Ovary (tissue), 9 donors: Measurements from ENCODE around the gene TMEM72. TPM values are rescaled to one million over a fixed set of nuclear protein-coding genes. Genes with fewer than 3 reads are reported as not detected.

Experiments
- DNase-seq, 5 donors: peaks; one replicate each; pipeline ENCODE4 v3.0.0-alpha.2; 2019 to 2020
- H3K27ac ChIP-seq, 2 donors: fragments of 200-600 bp; one replicate each; pipeline versions ENCODE4 v1.5.1 to v1.8.0; 2019 to 2022
- H3K27me3 ChIP-seq: fragments of 200-600 bp; one replicate; pipeline ENCODE4 v1.8.0; 2022
- H3K36me3 ChIP-seq: fragments of 200-600 bp; sonication (generic); one replicate; pipeline ENCODE4 v1.5.1; 2019
- H3K4me1 ChIP-seq: one replicate; pipeline ENCODE4 v1.8.1; 2013; ENCODE audit warnings: mild to moderate bottlenecking, moderate library complexity; ENCODE audit not compliant: insufficient read depth
- H3K4me3 ChIP-seq: fragments of 200-600 bp; sonication (generic); one replicate; pipeline ENCODE4 v1.5.1; 2017
- H3K9me3 ChIP-seq, 2 donors: fragments of 200-600 bp in 1 of 2; sonication (generic) in 1 of 2; one replicate each; pipeline versions ENCODE4 v1.5.1 to v1.8.1; 2013 to 2019; ENCODE audit warnings: mild to moderate bottlenecking in 1 of 2, moderate library complexity in 1 of 2
- CTCF ChIP-seq, 3 donors: fragments of 450-650 bp in 2 of 3; fragments of 200-600 bp in 1 of 3; IDR thresholded peaks; one replicate each; pipeline versions ENCODE4 v1.5.1 to v1.8.0; 2016 to 2022; ENCODE audit warnings: antibody characterized with exemption in 3 of 3, mild to moderate bottlenecking in 1 of 3
- EP300 ChIP-seq: sonication (generic); formaldehyde crosslinking; IDR thresholded peaks from one replicate; pipeline ENCODE4 v1.6.1; 2017; ENCODE audit warnings: antibody characterized with exemption
- POLR2A ChIP-seq: fragments of 450-650 bp; IDR thresholded peaks from one replicate; pipeline ENCODE4 v1.6.1; 2017; ENCODE audit warnings: antibody characterized with exemption, mild to moderate bottlenecking, moderate library complexity
- WGBS, 3 donors: extraction: QIAGEN DNeasy Blood & Tissue Kit in 1 of 3; methylation state at CpG; one replicate each; pipeline versions ENCODE4 v1.1.5 to v1.1.7; 2013 to 2017; 5-methylcytosine and 5-hydroxymethylcytosine counted together
- intact Hi-C, 4 donors: fragments of 100-400 bp; cut with DNase I; formaldehyde crosslinking; loops; one replicate each; pipeline versions ENCODE4 v1.11.0 to v1.15.1; 2022 to 2023
- polyA plus RNA-seq, 2 donors: library from polyadenylated mRNA; stranded (reverse); fragments of 200-250 nt in 1 of 2; fragments of 350-450 nt in 1 of 2; fragmentation: Illumina TruSeq in 1 of 2; extraction: RNeasy Lipid Tissue Mini Kit (QIAGEN cat#74804) in 1 of 2; gene quantifications; one replicate each; pipeline ENCODE4 v1.2.3, GENCODE V29; 2013 to 2014
- total RNA-seq, 7 donors: library from RNA; depleted of rRNA in 2 of 7; stranded (reverse); fragments of >200 nt in 2 of 7; fragmentation: NEBNext Ultra II Directional in 3 of 7; extraction: Animal tissue kit (Norgen Biotek cat#: 25700) in 3 of 7; gene quantifications; one replicate each; pipeline versions ENCODE4 v1.1.0 to v1.2.4, GENCODE V29; 2016 to 2023
- donor health status: DM: no; HTN: no; CAD: no; lungs with moderate emphysema.
- donor health status: DM: no; HTN: no; CAD: no.
- donor health status: Bipolar disorder and iron deficiency.
- donor health status: DM: yes; HTN: yes; CAD: no.
- donor health status: DM: no; HTN: no; CAD: no.
- donor health status: DM: yes; HTN: yes; CAD: no.

TMEM72 gene
- total and polyA plus RNA-seq, 9 donors, result 0.05 TPM; not detected in 8

- intact Hi-C loops, result no loop called here
Measured at GRCh38 chr10:44924261-44925040, 13.3 kb downstream of the TMEM72 start.

DNA sequence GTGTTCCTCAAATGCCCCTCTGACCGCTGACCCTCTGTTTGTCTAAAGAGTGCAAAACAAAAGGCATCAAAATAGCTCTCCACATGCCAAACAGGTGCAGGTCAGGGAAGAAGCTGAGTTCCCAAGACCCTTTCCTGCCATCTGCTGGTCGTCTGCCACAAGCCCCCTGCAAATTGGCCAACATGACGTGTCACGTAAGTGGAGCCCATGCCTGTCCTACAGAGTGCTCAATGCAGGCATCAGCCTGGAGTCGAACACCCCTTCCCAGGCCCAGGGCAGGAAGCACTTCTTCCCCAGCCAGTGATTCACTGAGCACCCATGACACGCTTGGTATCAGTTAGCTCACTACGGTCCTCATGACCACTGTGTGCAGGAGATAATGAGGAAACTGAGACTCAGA is 14.1 kb downstream of the TMEM72 start:
- Histone ChIP-seq H3K9me3 (no peaks in the 10 kb centered on the region), H3K36me3 (no peaks in the 10 kb centered on the region), H3K27ac (no peak overlapping the region), H3K4me3 (no peak overlapping the region), H3K27me3 (no peaks in the 10 kb centered on the region), H3K4me1 (peaks cover 2% of the 10 kb centered on the region)
- intact Hi-C loops, result no loop called here
- DNase-seq, result no peak
- WGBS, 3 donors, result 70 to 77% (median 74%) methylated on average over 7 of the region's 7 CpGs
- no peak for TF ChIP-seq EP300
- no peak for TF ChIP-seq POLR2A
- TF ChIP-seq CTCF (IDR thresholded peaks at IDR 0.05), result no peak

More at GRCh38 chr10:44924261-44925040, 13.3 kb downstream of the TMEM72 start:
- TF ChIP-seq EP300, result no peak
- no peak for TF ChIP-seq POLR2A
- TF ChIP-seq CTCF (IDR thresholded peaks at IDR 0.05), result no peak
- H3K4me1 ChIP-seq, result peaks cover 2% of the 10 kb centered on the region
- H3K27ac ChIP-seq, result no peak overlapping the region
- 66 to 86% (median 81%) methylated on average over 21 of the region's 21 CpGs for WGBS, 3 donors
- H3K9me3 ChIP-seq, result no peaks in the 10 kb centered on the region
- no peaks in the 10 kb centered on the region for H3K27me3 ChIP-seq
- H3K36me3 ChIP-seq, result no peaks in the 10 kb centered on the region
- no peak overlapping the region for H3K4me3 ChIP-seq
- DNase-seq, result no peak

DNA sequence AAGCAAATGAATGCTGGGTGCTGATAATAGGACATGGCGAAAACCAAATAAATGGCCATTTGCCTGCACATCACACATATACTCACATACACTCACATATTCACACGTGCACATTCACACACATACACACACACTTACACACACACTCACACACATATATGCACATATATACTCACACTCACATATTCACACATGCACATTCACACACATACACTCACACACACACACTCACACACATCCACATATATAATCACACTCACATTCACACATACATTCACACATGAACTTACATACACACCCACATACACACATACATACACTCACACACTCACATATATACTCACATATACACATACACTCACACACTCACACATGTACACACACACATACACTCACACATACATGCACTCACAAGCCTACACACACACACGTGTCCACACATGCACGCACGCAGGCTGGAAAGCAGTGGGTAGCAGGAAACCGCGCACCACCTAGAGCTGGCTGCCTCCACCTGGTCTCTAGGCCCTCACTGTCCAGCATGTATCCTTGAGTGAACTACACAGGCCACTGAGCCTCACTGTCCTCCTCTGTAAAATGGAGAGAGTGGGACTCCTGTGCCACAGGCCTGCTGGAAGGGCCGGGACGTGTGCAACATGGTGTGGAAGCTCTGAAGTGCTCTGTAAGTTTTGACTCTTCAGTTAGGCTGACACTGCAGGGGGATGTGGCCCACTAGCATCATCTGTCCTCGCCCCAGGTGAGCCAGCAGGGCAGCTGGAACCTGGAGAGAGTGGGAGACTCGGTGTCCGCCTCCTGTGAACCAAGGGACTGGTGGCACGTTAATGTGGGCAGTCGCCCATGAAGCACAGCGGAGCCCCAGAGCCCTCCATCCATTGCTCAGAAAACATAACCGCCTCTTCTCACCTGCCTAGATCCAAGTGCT is 14.9 kb downstream of the TMEM72 start:
- WGBS, 3 donors, result 92 to 94% (median 94%) methylated on average over 15 to 16 of the region's 16 CpGs
- intact Hi-C loops, result no loop called here
- no peaks in the 10 kb centered on the region for H3K36me3 ChIP-seq
- DNase-seq, result no peak
- H3K27me3 ChIP-seq, result no peaks in the 10 kb centered on the region
- H3K27ac ChIP-seq, result no peak overlapping the region
- H3K9me3 ChIP-seq, result no peaks in the 10 kb centered on the region
- TF ChIP-seq CTCF (IDR thresholded peaks at IDR 0.05) (no peak), EP300 (no peak), POLR2A (no peak)
- H3K4me1 ChIP-seq, result peaks cover 2% of the 10 kb centered on the region
- H3K4me3 ChIP-seq, result no peak overlapping the region

GRCh38 chr10:44926751-44927351 is 15.7 kb downstream of the TMEM72 start:
- peaks cover 2% of the 10 kb centered on the region for H3K4me1 ChIP-seq
- no peak overlapping the region for H3K4me3 ChIP-seq
- no peak for DNase-seq
- intact Hi-C loops, result no loop called here
- H3K27ac ChIP-seq, result no peak overlapping the region
- TF ChIP-seq POLR2A, result no peak
- no peak for TF ChIP-seq EP300
- TF ChIP-seq CTCF (IDR thresholded peaks at IDR 0.05), result no peak
- no peaks in the 10 kb centered on the region for H3K27me3 ChIP-seq
- H3K9me3 ChIP-seq, result no peaks in the 10 kb centered on the region
- WGBS, 3 donors, result 61 to 69% (median 64%) methylated on average over 10 of the region's 10 CpGs
- no peaks in the 10 kb centered on the region for H3K36me3 ChIP-seq
